ENCODE data around the gene LAMP5.

Gene LAMP5

GRCh38 chr20:9575836-9576235 lies 61.4 kb downstream of the LAMP5 start:
- no peak for DNase-seq (ENCODE audit: low read depth)
- H3K4me3 ChIP-seq (ENCODE audit: low read length): no peak overlapping the region
- TF ChIP-seq CTCF (IDR thresholded peaks at IDR 0.05; ENCODE audit: insufficient read depth, low read depth, low read length, missing control alignments): no peak

- DNase-seq (ENCODE audit: low read depth): no peak
- H3K4me3 ChIP-seq (ENCODE audit: low read length): no peak overlapping the region
- no peak for TF ChIP-seq CTCF (IDR thresholded peaks at IDR 0.05; ENCODE audit: insufficient read depth, low read depth, low read length, missing control alignments)
Observed at GRCh38 chr20:9576695-9577094, 62.3 kb downstream of the LAMP5 start.

- H3K4me3 ChIP-seq (ENCODE audit: low read length): no peak overlapping the region
- no peak for TF ChIP-seq CTCF (IDR thresholded peaks at IDR 0.05; ENCODE audit: insufficient read depth, low read depth, low read length, missing control alignments)
- no peak for DNase-seq (ENCODE audit: low read depth)
Observed at GRCh38 chr20:9577397-9577796, 63.0 kb downstream of the LAMP5 start.

- H3K4me3 ChIP-seq (ENCODE audit: low read length): no peak overlapping the region
- no peak for TF ChIP-seq CTCF (IDR thresholded peaks at IDR 0.05; ENCODE audit: insufficient read depth, low read depth, low read length, missing control alignments)
- DNase-seq (ENCODE audit: low read depth): no peak
Observed at GRCh38 chr20:9578594-9578993, 64.2 kb downstream of the LAMP5 start.
